H1 (cell line): ENCODE measurements around the gene CHST11. TPM values are rescaled to one million over a fixed set of nuclear protein-coding genes. Genes with fewer than 3 reads are reported as not detected.

Experiments
- CTCF ChIA-PET: fragments of 300-600 bp; sonication (Branson Sonifier 250); formaldehyde crosslinking; loops from one replicate; lab custom pipeline; 2021; ENCODE audit not compliant: partially characterized antibody; lab: Charles Lee
- POLR2A ChIA-PET: fragments of 300-600 bp; sonication (Branson Sonifier 250); formaldehyde crosslinking; loops from one replicate; lab custom pipeline; 2021; ENCODE audit warnings: inconsistent platforms; ENCODE audit not compliant: partially characterized antibody; lab: Charles Lee
- DNase-seq, 2 experiments: peaks; one replicate each; pipeline versions ENCODE4 v3.0.0 to v3.0.0-alpha.2; 2010 to 2022; ENCODE audit warnings: low spot score in 2 of 2, low read depth in 1 of 2, mixed read lengths in 1 of 2
- FAIRE-seq: peaks from 2 replicates; lab custom pipeline; 2011; peaks lifted over from hg19 to GRCh38; lab: Jason Lieb, UNC
- H2AFZ ChIP-seq: 2 replicates; pipeline ENCODE4 v1.8.1; 2012; ENCODE audit warnings: low read length, inconsistent platforms
- H2AK5ac ChIP-seq: 2 replicates; pipeline ENCODE4 v1.6.1; 2013; ENCODE audit warnings: low read depth, low read length
- H2BK120ac ChIP-seq: replicated peaks from 2 replicates; pipeline ENCODE3; 2013; ENCODE audit warnings: low read depth, low read length, inconsistent platforms
- H2BK12ac ChIP-seq: 2 replicates; pipeline ENCODE4 v1.6.1; 2013; ENCODE audit warnings: low read depth, low read length
- H2BK15ac ChIP-seq: 2 replicates; pipeline ENCODE4 v1.6.1; 2013; ENCODE audit warnings: low read length
- H2BK20ac ChIP-seq: 2 replicates; pipeline ENCODE4 v1.6.1; 2013; ENCODE audit warnings: low read length
- H2BK5ac ChIP-seq: 2 replicates; pipeline ENCODE4 v1.6.1; 2013; ENCODE audit warnings: low read depth, low read length
- H3K14ac ChIP-seq: 2 replicates; pipeline ENCODE4 v1.6.1; 2013; ENCODE audit warnings: inconsistent platforms; ENCODE audit not compliant: insufficient read length
- H3K18ac ChIP-seq: 2 replicates; pipeline ENCODE4 v1.6.1; 2013; ENCODE audit warnings: low read length; ENCODE audit errors: extremely low read depth
- H3K23ac ChIP-seq: 2 replicates; pipeline ENCODE4 v1.6.1; 2013; ENCODE audit warnings: inconsistent platforms; ENCODE audit not compliant: insufficient read length
- H3K23me2 ChIP-seq: 2 replicates; pipeline ENCODE4 v1.6.1; 2013; ENCODE audit warnings: low read depth, low read length
- H3K27ac ChIP-seq: 2 replicates; pipeline ENCODE4 v1.6.1; 2011; ENCODE audit warnings: low read depth, low read length, inconsistent platforms
- H3K27me3 ChIP-seq, 4 experiments: replicated peaks in 1 of 4; 1 replicate in 1 of 4; 2 replicates in 3 of 4; pipeline versions ENCODE4 v1.6.1 to v1.8.1; 2011 to 2013; ENCODE audit warnings: low read length in 3 of 4, mild to moderate bottlenecking in 3 of 4, inconsistent platforms in 2 of 4, mixed read lengths in 2 of 4, moderate library complexity in 1 of 4; ENCODE audit not compliant: control insufficient read depth in 3 of 4, insufficient read depth in 3 of 4; ENCODE audit errors: extremely low read depth in 1 of 4
- H3K36me3 ChIP-seq, 4 experiments: 2 replicates each; pipeline versions ENCODE4 v1.6.1 to v1.8.1; 2011 to 2013; ENCODE audit warnings: mild to moderate bottlenecking in 4 of 4, low read length in 3 of 4, moderate library complexity in 2 of 4, control low read depth in 1 of 4, inconsistent platforms in 1 of 4; ENCODE audit not compliant: insufficient read depth in 4 of 4, control insufficient read depth in 2 of 4
- H3K4ac ChIP-seq: replicated peaks from 2 replicates; pipeline ENCODE3; 2013; ENCODE audit warnings: low read length, low read depth, mixed read lengths, inconsistent platforms; ENCODE audit not compliant: insufficient read length
- H3K4me1 ChIP-seq, 4 experiments: replicated peaks in 1 of 4; 1 replicate in 1 of 4; 2 replicates in 3 of 4; pipeline versions ENCODE4 v1.6.1 to v1.8.1; 2011 to 2013; ENCODE audit warnings: low read length in 3 of 4, inconsistent platforms in 2 of 4, mixed read lengths in 1 of 4; ENCODE audit not compliant: insufficient read depth in 4 of 4, control insufficient read depth in 3 of 4
- H3K4me2 ChIP-seq, 2 experiments: 2 replicates each; pipeline versions ENCODE4 v1.6.1 to v1.8.1; 2011 to 2013; ENCODE audit warnings: low read depth in 2 of 2, low read length in 2 of 2, control low read depth in 1 of 2, inconsistent platforms in 1 of 2, mild to moderate bottlenecking in 1 of 2; ENCODE audit not compliant: insufficient read depth in 1 of 2
- H3K4me3 ChIP-seq, 4 experiments: fragments of 200-600, 300-600 bp in 1 of 4; sonication (generic), shearing (Covaris generic), sonication (Bioruptor Twin) in 1 of 4; 2 replicates each; pipeline versions ENCODE4 v1.5.1 to v1.8.1; 2011 to 2016; ENCODE audit warnings: low read length in 4 of 4, low read depth in 3 of 4, control low read depth in 2 of 4, inconsistent platforms in 2 of 4, mild to moderate bottlenecking in 2 of 4, mixed read lengths in 1 of 4, moderate library complexity in 1 of 4; ENCODE audit not compliant: insufficient read depth in 2 of 4; ENCODE audit errors: extremely low read depth in 1 of 4
- H3K56ac ChIP-seq: replicated peaks from 2 replicates; pipeline ENCODE3; 2013; ENCODE audit warnings: low read depth, mild to moderate bottlenecking, mixed read lengths, low read length, inconsistent platforms; ENCODE audit not compliant: insufficient read length
- H3K79me1 ChIP-seq: 2 replicates; pipeline ENCODE4 v1.6.1; 2013; ENCODE audit warnings: low read depth, low read length, control low read depth
- H3K79me2 ChIP-seq, 2 experiments: 2 replicates each; pipeline versions ENCODE4 v1.6.1 to v1.8.1; 2012 to 2013; ENCODE audit warnings: low read length in 2 of 2, mild to moderate bottlenecking in 2 of 2, inconsistent platforms in 1 of 2; ENCODE audit not compliant: insufficient read depth in 2 of 2, control insufficient read depth in 1 of 2
- H3K9ac ChIP-seq, 4 experiments: replicated peaks in 1 of 4; 1 replicate in 1 of 4; 2 replicates in 3 of 4; pipeline versions ENCODE4 v1.6.1 to v1.8.1; 2011 to 2013; ENCODE audit warnings: low read depth in 3 of 4, low read length in 3 of 4, control low read depth in 2 of 4, mild to moderate bottlenecking in 2 of 4, moderate library complexity in 2 of 4, inconsistent platforms in 1 of 4; ENCODE audit errors: extremely low read depth in 1 of 4
- H3K9me3 ChIP-seq, 2 experiments: 2 replicates each; pipeline versions ENCODE4 v1.6.1 to v1.8.1; 2012 to 2013; ENCODE audit warnings: mild to moderate bottlenecking in 2 of 2, moderate library complexity in 2 of 2, control low read depth in 1 of 2, inconsistent platforms in 1 of 2, low read depth in 1 of 2, low read length in 1 of 2, mixed read lengths in 1 of 2; ENCODE audit not compliant: insufficient read depth in 2 of 2
- H4K20me1 ChIP-seq, 2 experiments: replicated peaks in 1 of 2; 2 replicates each; pipeline versions ENCODE3 to v1.8.1; 2011 to 2013; ENCODE audit warnings: inconsistent platforms in 2 of 2, low read length in 2 of 2, mild to moderate bottlenecking in 1 of 2; ENCODE audit not compliant: insufficient read depth in 2 of 2, control insufficient read depth in 1 of 2
- H4K5ac ChIP-seq: 2 replicates; pipeline ENCODE4 v1.6.1; 2013; ENCODE audit warnings: low read length, low read depth, mixed read lengths, inconsistent platforms; ENCODE audit not compliant: insufficient read length
- H4K8ac ChIP-seq: 2 replicates; pipeline ENCODE4 v1.8.0; 2013; ENCODE audit warnings: mild to moderate bottlenecking, moderate library complexity, low read length, inconsistent platforms; ENCODE audit not compliant: insufficient read depth; ENCODE audit errors: extremely low read depth
- H4K91ac ChIP-seq: replicated peaks from 2 replicates; pipeline ENCODE3; 2013; ENCODE audit warnings: low read length, mixed read lengths, inconsistent platforms; ENCODE audit not compliant: insufficient read length
- ASH2L ChIP-seq: fragments of 200-600, 300-600 bp; sonication (generic); IDR thresholded peaks from one replicate; pipeline ENCODE4 v1.7.1; 2017; ENCODE audit warnings: low read length
- CTBP2 ChIP-seq: IDR thresholded peaks from 2 replicates; pipeline ENCODE4 v1.7.0; 2011; ENCODE audit warnings: borderline replicate concordance, mild to moderate bottlenecking, moderate library complexity, mixed read lengths, low read length; ENCODE audit not compliant: insufficient read depth, insufficient read length
- GTF2F1 ChIP-seq: IDR thresholded peaks from 2 replicates; pipeline ENCODE4 v1.6.1; 2012; ENCODE audit warnings: low read depth, low read length, improper control_type of control experiment, borderline replicate concordance
- NANOG ChIP-seq: IDR thresholded peaks from 2 replicates; pipeline ENCODE4 v1.6.1; 2011; ENCODE audit warnings: low read length, low read depth, mild to moderate bottlenecking, inconsistent platforms; ENCODE audit not compliant: insufficient read depth, poor library complexity, severe bottlenecking
- PHF8 ChIP-seq: fragments of 200-600 bp; sonication (generic); conservative IDR thresholded peaks from 2 replicates; pipeline ENCODE4 v1.7.1; 2012; ENCODE audit warnings: low read depth, mild to moderate bottlenecking, inconsistent platforms, low read length, moderate library complexity
- RNF2 ChIP-seq: fragments of 200-900, 300-1000 bp; sonication (generic); IDR thresholded peaks from 2 replicates; pipeline ENCODE4 v1.7.1; 2016; ENCODE audit warnings: borderline replicate concordance, low read depth, mild to moderate bottlenecking, antibody characterized with exemption, low read length; ENCODE audit not compliant: poor library complexity, severe bottlenecking; ENCODE audit errors: missing control alignments
- TAF7 ChIP-seq: optimal IDR thresholded peaks from 2 replicates; pipeline ENCODE3; 2011; ENCODE audit warnings: low read depth, mild to moderate bottlenecking, inconsistent platforms, low read length, moderate library complexity, borderline replicate concordance
- TCF12 ChIP-seq: IDR thresholded peaks from 2 replicates; pipeline ENCODE4 v1.6.1; 2011; ENCODE audit warnings: low read depth, mild to moderate bottlenecking, low read length
- WGBS, 2 experiments: shearing (Covaris generic) in 1 of 2; methylation state at CpG; one replicate each; pipeline versions ENCODE4 v1.1.6 to v1.1.7; 2013 to 2015; ENCODE audit warnings: low lambda C conversion rate in 2 of 2, mixed read lengths in 2 of 2, inconsistent platforms in 1 of 2, low coverage in 1 of 2, missing lambda C conversion rate in 1 of 2; ENCODE audit not compliant: insufficient replicate concordance in 2 of 2, insufficient coverage in 1 of 2, insufficient read length in 1 of 2; ENCODE audit errors: extremely low coverage in 1 of 2, missing lambda C conversion rate in 1 of 2; 5-methylcytosine and 5-hydroxymethylcytosine counted together
- polyA plus RNA-seq, 7 experiments: library from polyadenylated mRNA; depleted of rRNA in 3 of 7; stranded (reverse) in 5 of 7; unstranded in 2 of 7; fragments of >200 nt in 5 of 7; fragments of 200-250 nt in 2 of 7; gene quantifications; 1 replicate in 5 of 7; 2 replicates in 1 of 7; 4 replicates in 1 of 7; pipeline versions ENCODE4 v1.2.1 to v1.2.3, GENCODE V29; 2011 to 2013; ENCODE audit warnings: missing spikeins in 2 of 7, mixed read lengths in 2 of 7
- total RNA-seq: library from RNA; stranded (reverse); fragmentation: NEBNext Ultra II Directional; extraction: Animal tissue kit (Norgen Biotek cat#: 25700); gene quantifications from 2 replicates; pipeline ENCODE4 v1.2.1, GENCODE V29; 2021
- TF ChIP-seq, protein P1 (sequence below): IDR thresholded peaks from 2 replicates; pipeline ENCODE4 v1.6.1; 2012; ENCODE audit warnings: inconsistent platforms

CHST11 gene
- total and polyA plus RNA-seq, 2 of the 8 experiments (the other 6 are each of a cell fraction or from before 2014, with no cell fraction given): 14.4 to 20.8 TPM

GRCh38 chr12:104670439-104671408 is 214.0 kb downstream of the CHST11 start:
- WGBS, 2 experiments: 82% methylated on average over 6 of the region's 6 CpGs; no CpG with 5 or more reads in 1 of the 2 experiments
- no peaks in the 10 kb centered on the region; a peak in 1 of 4 replicates for H3K79me2 ChIP-seq
- no peak for FAIRE-seq
- no peak for TF ChIP-seq RNF2
- TF ChIP-seq, protein P1, sequence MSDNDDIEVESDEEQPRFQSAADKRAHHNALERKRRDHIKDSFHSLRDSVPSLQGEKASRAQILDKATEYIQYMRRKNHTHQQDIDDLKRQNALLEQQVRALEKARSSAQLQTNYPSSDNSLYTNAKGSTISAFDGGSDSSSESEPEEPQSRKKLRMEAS: no peak
- no peak for TF ChIP-seq TCF12
- TF ChIP-seq CTBP2: no peak
- TF ChIP-seq NANOG: no peak
- TF ChIP-seq PHF8: no peak
- no peak for TF ChIP-seq TAF7
- no peak for TF ChIP-seq GTF2F1
- no peak for TF ChIP-seq ASH2L

More at GRCh38 chr12:104670439-104671408, 214.0 kb downstream of the CHST11 start:
- no peak overlapping the region for H2AFZ ChIP-seq
- DNase-seq: no peak
- no peak overlapping the region for H2BK20ac ChIP-seq
- peaks cover 5% of the 10 kb centered on the region; the same call in 1 of the 2 replicates for H3K23me2 ChIP-seq
- CTCF ChIA-PET: interaction anchor here (0.9 to 5.0 kb wide), 7 partner anchors 10 to 289 kb away, joined by 3 to 28 read pairs (median 4); no protein-coding TSS in a partner anchor
- H3K4me3 ChIP-seq: no peak overlapping the region
- no peak overlapping the region for H3K9ac ChIP-seq
- peak overlapping the region; percentile 64; the same call in 1 of the 2 replicates for H2BK12ac ChIP-seq
- no peak overlapping the region for H3K4me2 ChIP-seq
- H3K79me1 ChIP-seq: no peaks in the 10 kb centered on the region
- no peaks in the 10 kb centered on the region for H3K9me3 ChIP-seq
- no peak overlapping the region for H4K5ac ChIP-seq
- H4K8ac ChIP-seq: no peak overlapping the region
- H4K91ac ChIP-seq: peak overlapping the region; percentile 79
- H3K27ac ChIP-seq: no peak overlapping the region
- H3K56ac ChIP-seq: peak overlapping the region; percentile 74
- H2BK5ac ChIP-seq: peak overlapping the region; percentile 5
- H4K20me1 ChIP-seq: peaks cover 0 to 7% of the 10 kb centered on the region in 2 experiments
- peaks cover 0 to 15% (median 7%) of the 10 kb centered on the region in 4 experiments; a peak in 6 of 7 replicates for H3K4me1 ChIP-seq
- no peak overlapping the region for H2BK120ac ChIP-seq
- no peaks in the 10 kb centered on the region for H3K27me3 ChIP-seq
- H3K18ac ChIP-seq: no peak overlapping the region
- peak overlapping the region; percentile 87 for H2AK5ac ChIP-seq
- no peak overlapping the region for H3K23ac ChIP-seq
- H3K36me3 ChIP-seq: no peaks in the 10 kb centered on the region; a peak in 1 of 8 replicates
- peak overlapping the region; percentile 81 for H3K4ac ChIP-seq
- H3K14ac ChIP-seq: no peak overlapping the region
- POLR2A ChIA-PET: interaction anchor here (0.8 kb wide), 1 partner anchor 289 kb away, joined by 3 read pairs; no protein-coding TSS in a partner anchor
- no peak overlapping the region for H2BK15ac ChIP-seq
